H1 (cell line): ENCODE measurements around the gene S100PBP. TPM values are rescaled to one million over a fixed set of nuclear protein-coding genes. Genes with fewer than 3 reads are reported as not detected.
A peak's percentile ranks its signal among the peaks of the same experiment; 100 is the strongest.

ENCODE experiments used
- ATF3 ChIP-seq: IDR thresholded peaks from 2 replicates; pipeline ENCODE4 v1.6.1; 2011; ENCODE audit warnings: low read depth, mild to moderate bottlenecking, low read length; ENCODE audit not compliant: insufficient read depth
- BCL11A ChIP-seq, 2 experiments: IDR thresholded peaks; one replicate each; pipeline ENCODE4 v1.6.1; 2011; ENCODE audit warnings: low read depth in 2 of 2, low read length in 2 of 2, mild to moderate bottlenecking in 2 of 2
- EGR1 ChIP-seq: IDR thresholded peaks from 2 replicates; pipeline ENCODE4 v1.6.1; 2011; ENCODE audit warnings: low read depth, low read length, borderline replicate concordance
- JUN ChIP-seq: IDR thresholded peaks from 2 replicates; pipeline ENCODE4 v1.6.1; 2011; ENCODE audit warnings: low read depth, mild to moderate bottlenecking, improper control_type of control experiment, low read length
- KDM4A ChIP-seq: IDR thresholded peaks from one replicate; pipeline ENCODE4 v1.7.1; 2012; ENCODE audit warnings: low read depth, mild to moderate bottlenecking, moderate library complexity, low read length, inconsistent platforms; ENCODE audit not compliant: severe bottlenecking
- NRF1 ChIP-seq: IDR thresholded peaks from 2 replicates; pipeline ENCODE4 v1.6.1; 2011; ENCODE audit warnings: mild to moderate bottlenecking, low read depth, low read length, improper control_type of control experiment
- POLR2A ChIP-seq, 2 experiments: IDR thresholded peaks; 1 replicate in 1 of 2; 2 replicates in 1 of 2; pipeline ENCODE4 v1.6.1; 2011; ENCODE audit warnings: low read depth in 2 of 2, low read length in 2 of 2, mild to moderate bottlenecking in 2 of 2; ENCODE audit errors: control extremely low read depth in 1 of 2
- RBBP5 ChIP-seq: IDR thresholded peaks from 2 replicates; pipeline ENCODE4 v1.7.1; 2012; ENCODE audit warnings: low read depth, mild to moderate bottlenecking, inconsistent platforms, low read length, moderate library complexity, borderline replicate concordance
- SP2 ChIP-seq: IDR thresholded peaks from 2 replicates; pipeline ENCODE4 v1.6.1; 2012; ENCODE audit warnings: mild to moderate bottlenecking, low read length, inconsistent platforms
- polyA plus RNA-seq, 7 experiments: library from polyadenylated mRNA; depleted of rRNA in 3 of 7; stranded (reverse) in 5 of 7; unstranded in 2 of 7; fragments of >200 nt in 5 of 7; fragments of 200-250 nt in 2 of 7; gene quantifications; 1 replicate in 5 of 7; 2 replicates in 1 of 7; 4 replicates in 1 of 7; pipeline versions ENCODE4 v1.2.1 to v1.2.3, GENCODE V29; 2011 to 2013; ENCODE audit warnings: missing spikeins in 2 of 7, mixed read lengths in 2 of 7
- total RNA-seq: library from RNA; stranded (reverse); fragmentation: NEBNext Ultra II Directional; extraction: Animal tissue kit (Norgen Biotek cat#: 25700); gene quantifications from 2 replicates; pipeline ENCODE4 v1.2.1, GENCODE V29; 2021

S100PBP gene
- total and polyA plus RNA-seq, 2 of the 8 experiments (the other 6 are each of a cell fraction or from before 2014, with no cell fraction given): 43.8 to 68.3 TPM

DNA sequence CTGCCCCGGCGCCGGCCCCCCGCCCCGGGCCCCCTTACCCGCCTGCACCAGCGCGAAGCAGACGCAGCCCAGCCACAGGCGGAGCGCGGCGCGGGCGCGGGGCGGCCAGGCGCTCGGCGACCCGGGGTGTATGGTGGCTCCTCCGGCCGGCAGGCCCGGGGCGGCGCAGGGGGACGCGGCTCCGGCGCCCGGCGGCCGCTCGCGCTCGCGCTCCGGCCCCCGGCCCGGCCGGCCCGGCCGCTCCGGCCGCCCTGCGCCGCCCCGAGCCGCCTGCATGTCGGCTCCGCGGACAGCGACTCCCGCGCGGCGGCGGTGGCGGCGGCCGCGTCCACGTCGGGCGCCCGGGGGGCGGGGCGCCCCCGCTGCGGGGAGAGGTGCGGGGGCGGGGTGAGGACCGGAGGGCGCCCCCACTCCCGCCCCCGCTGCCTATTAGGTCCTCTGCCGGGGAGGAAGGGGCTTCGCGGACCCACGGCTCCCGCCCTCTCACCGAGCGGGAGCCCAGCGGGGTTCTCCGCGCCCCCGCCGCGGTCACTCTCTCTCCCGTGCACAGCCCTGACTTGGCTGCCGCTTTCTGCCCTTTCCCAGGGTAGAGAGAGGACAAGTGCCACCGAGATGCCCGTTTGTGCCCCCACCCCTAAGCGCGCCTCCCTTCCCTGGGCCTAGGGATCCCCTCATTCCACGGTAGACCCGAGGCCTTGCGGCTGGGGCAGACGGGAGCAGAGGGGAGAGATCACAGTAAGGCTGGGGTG, 53.3 kb downstream of the S100PBP start, which contains the start of gene FNDC5 (continued):
- TF ChIP-seq POLR2A (IDR thresholded peaks at IDR 0.05; ENCODE audit: control extremely low read depth in 1 of 2, low read depth in 2 of 2, low read length in 2 of 2) (no peak), NRF1 (no peak), RBBP5 (no peak), SP2 (no peak), EGR1 (peak; percentile 54; the same call in 1 of the 2 replicates), JUN (no peak), ATF3 (no peak), KDM4A (peak; percentile 46), BCL11A (IDR thresholded peaks at IDR 0.05; ENCODE audit: low read depth in 2 of 2, low read length in 2 of 2) (no peak)
